ENCODE results near the gene SHLD2.
"Not testable (repeated sequence)": the region's sequence is repeated elsewhere in the genome, so short reads cannot be mapped to it uniquely, and the experiment has no call there.

GRCh38 chr10:87083576-87084290 lies 11.3 kb upstream of the SHLD2 start:
- not testable (repeated sequence) for TF ChIP-seq EZH2 (IDR thresholded peaks at IDR 0.05; ENCODE audit: borderline replicate concordance, low read length); CTCF (conservative IDR thresholded peaks at IDR 0.05 in 1 of 2, IDR thresholded peaks at IDR 0.05 in 1 of 2; ENCODE audit: extremely low read depth in 1 of 2, insufficient read depth in 1 of 2, low read depth in 1 of 2, low read length in 2 of 2)
